Measurements from ENCODE around the gene XPNPEP1. TPM values are rescaled to one million over a fixed set of nuclear protein-coding genes. Genes with fewer than 3 reads are reported as not detected.
"Not testable (repeated sequence)": the region's sequence is repeated elsewhere in the genome, so short reads cannot be mapped to it uniquely, and the experiment has no call there.

The XPNPEP1 gene
- total RNA-seq, 2 experiments from 2014 or later: 52.2 to 52.6 TPM

GRCh38 chr10:109929501-109930219 lies 6.3 kb upstream of the XPNPEP1 start:
- Mint-ChIP-seq H3K4me1 (ENCODE audit: low read depth) (peaks cover 26% of the 10 kb centered on the region), H3K9me3 (no peaks in the 10 kb centered on the region), H3K27me3 (ENCODE audit: low read depth) (no peaks in the 10 kb centered on the region), H3K27ac (no peak overlapping the region), H3K4me3 (no peak overlapping the region), H3K36me3 (ENCODE audit: low read depth) (no peaks in the 10 kb centered on the region)
- CTCF ChIA-PET: no interaction called here
- DNase-seq: no peak
- intact Hi-C loops (cut with micrococcal nuclease): no loop called here

DNA sequence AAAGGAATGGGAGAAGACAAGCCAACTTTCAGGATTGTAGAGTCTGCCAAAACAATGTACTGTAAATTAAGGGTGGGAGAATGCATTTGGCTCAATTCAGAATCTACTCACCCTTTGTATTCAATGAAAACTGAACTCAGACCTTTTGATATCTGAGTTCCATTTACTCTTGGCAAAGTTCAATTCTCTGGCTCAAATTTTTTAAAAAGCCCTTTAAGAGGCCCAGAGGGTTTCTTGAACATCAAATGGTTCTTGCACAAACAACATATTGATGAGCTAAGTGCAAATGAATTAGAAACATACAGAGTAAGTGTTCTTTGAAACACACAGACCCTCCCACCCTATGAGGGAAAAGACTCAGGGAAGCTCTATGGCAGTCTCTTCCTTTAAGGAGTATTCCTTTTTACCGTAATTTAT lies 5.2 kb upstream of the XPNPEP1 start:
- no peaks in the 10 kb centered on the region for H3K9me3 Mint-ChIP-seq
- CTCF ChIA-PET: interaction anchor here (0.9 kb wide), 1 partner anchor 25 kb away, joined by 3 read pairs; no protein-coding TSS in a partner anchor
- no peak overlapping the region for H3K4me3 Mint-ChIP-seq
- no peak overlapping the region for H3K27ac Mint-ChIP-seq
- peaks cover 24% of the 10 kb centered on the region for H3K4me1 Mint-ChIP-seq (ENCODE audit: low read depth)
- no peak for DNase-seq
- intact Hi-C loops (cut with micrococcal nuclease): no loop called here
- no peaks in the 10 kb centered on the region for H3K36me3 Mint-ChIP-seq (ENCODE audit: low read depth)
- H3K27me3 Mint-ChIP-seq (ENCODE audit: low read depth): no peaks in the 10 kb centered on the region

DNA sequence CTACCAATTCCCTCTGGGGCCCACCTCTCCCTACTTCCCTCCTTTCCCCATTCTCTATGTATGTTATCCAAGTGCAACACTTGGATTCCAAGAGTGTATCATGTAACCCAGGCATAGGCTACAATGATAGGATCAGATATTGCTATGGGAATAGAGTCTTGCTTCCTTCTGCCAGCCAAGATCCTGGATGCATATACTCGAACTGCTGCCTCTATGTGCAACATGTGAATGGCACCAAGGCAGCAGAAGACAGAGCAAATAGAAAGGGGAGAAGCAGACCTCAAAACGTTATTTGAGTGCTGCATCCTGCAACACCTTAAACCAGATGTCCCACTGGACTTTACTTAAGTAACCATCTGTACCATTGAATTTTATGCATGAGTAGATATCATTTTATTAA lies 3.5 kb upstream of the XPNPEP1 start:
- H3K27me3 Mint-ChIP-seq (ENCODE audit: low read depth): no peaks in the 10 kb centered on the region
- DNase-seq: no peak
- H3K27ac Mint-ChIP-seq: no peak overlapping the region
- peaks cover 18% of the 10 kb centered on the region for H3K4me1 Mint-ChIP-seq (ENCODE audit: low read depth)
- intact Hi-C loops (cut with micrococcal nuclease): no loop called here
- peaks cover 2% of the 10 kb centered on the region for H3K36me3 Mint-ChIP-seq (ENCODE audit: low read depth)
- CTCF ChIA-PET: interaction anchor here (1.8 kb wide), 1 partner anchor 7 kb away, joined by 6 read pairs; no protein-coding TSS in a partner anchor
- no peaks in the 10 kb centered on the region for H3K9me3 Mint-ChIP-seq
- no peak overlapping the region for H3K4me3 Mint-ChIP-seq

DNA sequence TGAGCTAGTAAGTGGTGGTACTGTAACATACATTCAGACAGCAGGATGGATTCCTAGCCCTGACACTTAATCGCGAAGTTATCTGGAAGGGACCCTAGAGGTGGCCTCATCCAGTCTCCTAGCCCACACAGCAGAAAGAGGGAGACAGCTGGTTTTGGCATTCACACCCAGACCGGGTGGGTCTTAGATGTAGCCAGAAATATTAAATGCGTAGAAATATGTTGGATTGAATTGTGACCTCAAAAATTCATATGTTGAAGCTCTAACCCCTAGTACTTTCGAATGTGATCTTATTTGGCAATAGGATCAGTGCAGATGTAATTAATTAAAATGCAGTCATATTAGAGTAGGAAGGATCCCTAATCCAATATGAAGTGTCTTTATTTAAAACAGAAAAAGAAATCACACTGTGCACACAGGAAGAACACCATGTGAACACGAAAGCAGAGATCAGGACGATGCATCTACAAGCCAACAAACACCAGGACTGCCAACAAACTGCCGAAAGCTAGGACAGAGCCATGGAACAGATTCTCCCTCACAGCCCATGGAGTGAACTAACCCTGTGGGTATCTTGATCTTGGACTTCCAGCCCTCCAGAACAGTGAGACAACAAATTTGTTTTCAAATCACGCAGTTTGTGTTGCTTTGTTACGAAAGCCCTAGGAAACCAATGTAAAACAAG lies 2.9 kb upstream of the XPNPEP1 start:
- Mint-ChIP-seq H3K4me3 (no peak overlapping the region), H3K4me1 (ENCODE audit: low read depth) (peaks cover 24% of the 10 kb centered on the region), H3K27me3 (ENCODE audit: low read depth) (no peaks in the 10 kb centered on the region), H3K27ac (no peak overlapping the region), H3K9me3 (no peaks in the 10 kb centered on the region), H3K36me3 (ENCODE audit: low read depth) (peaks cover 2% of the 10 kb centered on the region)
- CTCF ChIA-PET: interaction anchor here (1.2 to 1.8 kb wide), 2 partner anchors 8 to 42 kb away, joined by 3 to 6 read pairs; no protein-coding TSS in a partner anchor
- intact Hi-C loops (cut with micrococcal nuclease): no loop called here
- DNase-seq: no peak

GRCh38 chr10:109924967-109925620 lies 1.8 kb upstream of the XPNPEP1 start:
- DNase-seq: no peak
- peaks cover 2% of the 10 kb centered on the region for H3K36me3 Mint-ChIP-seq (ENCODE audit: low read depth)
- H3K4me1 Mint-ChIP-seq (ENCODE audit: low read depth): peaks cover 36% of the 10 kb centered on the region
- CTCF ChIA-PET: interaction anchor here (0.7 to 1.8 kb wide), 4 partner anchors 9 to 77 kb away, joined by 3 to 6 read pairs (median 3); no protein-coding TSS in a partner anchor
- no peaks in the 10 kb centered on the region for H3K9me3 Mint-ChIP-seq
- no peak overlapping the region for H3K27ac Mint-ChIP-seq
- H3K27me3 Mint-ChIP-seq (ENCODE audit: low read depth): no peaks in the 10 kb centered on the region
- H3K4me3 Mint-ChIP-seq: no peak overlapping the region
- intact Hi-C loops (cut with micrococcal nuclease): no loop called here

- CTCF ChIA-PET: interaction anchor here (0.6 to 1.6 kb wide), 2 partner anchors 10 to 28 kb away, joined by 3 read pairs; no protein-coding TSS in a partner anchor
- H3K27ac Mint-ChIP-seq: peak overlapping the region; percentile 57
- H3K4me3 Mint-ChIP-seq: peak overlapping the region; percentile 57
- intact Hi-C loops (cut with micrococcal nuclease): no loop called here
- no peaks in the 10 kb centered on the region for H3K9me3 Mint-ChIP-seq
- H3K36me3 Mint-ChIP-seq (ENCODE audit: low read depth): peaks cover 2% of the 10 kb centered on the region
- H3K27me3 Mint-ChIP-seq (ENCODE audit: low read depth): no peaks in the 10 kb centered on the region
- peaks cover 45% of the 10 kb centered on the region for H3K4me1 Mint-ChIP-seq (ENCODE audit: low read depth)
- DNase-seq: no peak
Observed at GRCh38 chr10:109924087-109924486, 776 bp upstream of the XPNPEP1 start.

- Mint-ChIP-seq H3K27ac (peak overlapping the region; percentile 81), H3K9me3 (no peaks in the 10 kb centered on the region), H3K36me3 (ENCODE audit: low read depth) (peaks cover 4% of the 10 kb centered on the region), H3K4me3 (peak overlapping the region; percentile 84), H3K4me1 (ENCODE audit: low read depth) (peaks cover 60% of the 10 kb centered on the region), H3K27me3 (ENCODE audit: low read depth) (no peaks in the 10 kb centered on the region)
- intact Hi-C loops (cut with micrococcal nuclease): loop anchor here (2.0 kb wide), 2 partner anchors 288 to 304 kb away; no protein-coding TSS in a partner anchor
- CTCF ChIA-PET: interaction anchor here (0.7 to 2.5 kb wide), 4 partner anchors 12 to 236 kb away, joined by 3 to 9 read pairs (median 3); no protein-coding TSS in a partner anchor
- no peak for DNase-seq
Observed at GRCh38 chr10:109922358-109922975, 844 bp downstream of the XPNPEP1 start.

GRCh38 chr10:109920016-109920415 lies 3.3 kb downstream of the XPNPEP1 start:
- CTCF ChIA-PET: interaction anchor here (1.5 kb wide), 1 partner anchor 30 kb away, joined by 5 read pairs; no protein-coding TSS in a partner anchor

GRCh38 chr10:109919220-109919619 lies 4.1 kb downstream of the XPNPEP1 start:
- Mint-ChIP-seq H3K36me3 (ENCODE audit: low read depth) (peaks cover 5% of the 10 kb centered on the region), H3K9me3 (no peaks in the 10 kb centered on the region), H3K4me3 (no peak overlapping the region), H3K27me3 (ENCODE audit: low read depth) (no peaks in the 10 kb centered on the region), H3K4me1 (ENCODE audit: low read depth) (peaks cover 82% of the 10 kb centered on the region), H3K27ac (no peak overlapping the region)
- CTCF ChIA-PET: interaction anchor here (0.7 kb wide), 1 partner anchor 17 kb away, joined by 3 read pairs; no protein-coding TSS in a partner anchor
- DNase-seq: no peak
- intact Hi-C loops (cut with micrococcal nuclease): no loop called here

More at GRCh38 chr10:109920016-109920415, 3.3 kb downstream of the XPNPEP1 start:
- H3K4me1 Mint-ChIP-seq (ENCODE audit: low read depth): peaks cover 81% of the 10 kb centered on the region
- intact Hi-C loops (cut with micrococcal nuclease): loop anchor here (2.0 kb wide), 1 partner anchor 17 kb away; no protein-coding TSS in a partner anchor
- no peak overlapping the region for H3K27ac Mint-ChIP-seq
- peak; percentile 70 for DNase-seq
- H3K9me3 Mint-ChIP-seq: no peaks in the 10 kb centered on the region
- no peaks in the 10 kb centered on the region for H3K27me3 Mint-ChIP-seq (ENCODE audit: low read depth)
- peaks cover 4% of the 10 kb centered on the region for H3K36me3 Mint-ChIP-seq (ENCODE audit: low read depth)
- H3K4me3 Mint-ChIP-seq: no peak overlapping the region

DNA sequence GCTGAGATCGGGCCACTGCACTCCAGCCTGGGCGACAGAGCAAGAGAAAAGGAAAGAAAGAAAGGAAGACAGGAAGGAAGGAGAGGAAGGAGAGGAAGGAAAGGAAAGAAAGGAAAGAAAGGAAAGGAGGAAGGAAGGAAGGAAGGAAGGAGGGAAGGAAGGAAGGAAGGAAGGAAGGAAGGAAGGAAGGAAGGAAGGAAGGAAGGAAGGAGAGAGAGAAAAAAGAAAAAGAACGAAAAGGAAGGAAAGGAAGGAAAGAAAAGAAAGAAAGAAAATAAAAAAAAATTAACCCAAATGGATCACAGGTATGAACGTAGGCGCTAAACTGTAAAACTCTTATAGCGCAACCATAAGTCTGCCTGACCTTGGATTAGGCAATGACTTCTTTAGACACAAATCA lies 4.6 kb downstream of the XPNPEP1 start:
- H3K36me3 Mint-ChIP-seq (ENCODE audit: low read depth); H3K4me3 Mint-ChIP-seq; H3K27me3 Mint-ChIP-seq (ENCODE audit: low read depth); intact Hi-C loops (cut with micrococcal nuclease); H3K27ac Mint-ChIP-seq; H3K9me3 Mint-ChIP-seq; DNase-seq: not testable (repeated sequence)
- CTCF ChIA-PET: interaction anchor here (2.1 kb wide), 1 partner anchor 35 kb away, joined by 5 read pairs; no protein-coding TSS in a partner anchor
- peaks cover 81% of the 10 kb centered on the region for H3K4me1 Mint-ChIP-seq (ENCODE audit: low read depth)

GRCh38 chr10:109915566-109915965 lies 7.7 kb downstream of the XPNPEP1 start:
- Mint-ChIP-seq H3K9me3 (no peaks in the 10 kb centered on the region), H3K36me3 (ENCODE audit: low read depth) (peaks cover 22% of the 10 kb centered on the region), H3K27ac (peak overlapping the region; percentile 43), H3K4me3 (no peak overlapping the region), H3K4me1 (ENCODE audit: low read depth) (peaks cover 86% of the 10 kb centered on the region), H3K27me3 (ENCODE audit: low read depth) (no peaks in the 10 kb centered on the region)
- CTCF ChIA-PET: interaction anchor here (0.8 kb wide), 1 partner anchor 31 kb away, joined by 3 read pairs; no protein-coding TSS in a partner anchor
- intact Hi-C loops (cut with micrococcal nuclease): loop anchor here (1.0 to 2.0 kb wide), 5 partner anchors 8 to 297 kb away; partner anchors contain the start of gene XPNPEP1
- DNase-seq: no peak
